ENCODE measurements around the gene IGHMBP2. TPM values are rescaled to one million over a fixed set of nuclear protein-coding genes. Genes with fewer than 3 reads are reported as not detected.

The IGHMBP2 gene
- total RNA-seq, 3 donors from 2014 or later (not counting 1 experiment from before 2014, with no cell fraction given), result 31.5 to 52.3 (median 48.5) TPM

DNA sequence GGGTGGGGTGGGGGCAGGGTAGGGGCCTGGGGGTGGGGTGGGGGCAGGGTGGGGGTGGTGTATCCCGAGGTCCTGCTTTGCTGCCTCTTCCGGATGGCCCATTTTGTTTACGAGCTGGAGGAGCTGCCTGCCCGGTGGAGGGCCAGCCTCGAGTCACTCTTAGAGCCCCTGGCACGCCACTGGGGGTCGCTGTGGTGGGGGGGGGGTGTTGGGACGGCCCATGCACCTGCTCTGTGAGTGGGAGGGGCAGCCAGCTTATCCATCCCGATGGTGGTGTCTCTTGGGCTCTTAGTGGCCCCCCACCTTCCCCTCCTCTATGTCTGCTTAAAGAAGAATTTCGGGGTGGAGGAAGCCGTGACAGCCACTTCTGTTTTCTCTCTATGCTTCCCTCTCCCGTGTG lies 52.5 kb downstream of the IGHMBP2 start:
- no peak overlapping the region for H3K27ac Mint-ChIP-seq
- TF ChIP-seq, protein P1, sequence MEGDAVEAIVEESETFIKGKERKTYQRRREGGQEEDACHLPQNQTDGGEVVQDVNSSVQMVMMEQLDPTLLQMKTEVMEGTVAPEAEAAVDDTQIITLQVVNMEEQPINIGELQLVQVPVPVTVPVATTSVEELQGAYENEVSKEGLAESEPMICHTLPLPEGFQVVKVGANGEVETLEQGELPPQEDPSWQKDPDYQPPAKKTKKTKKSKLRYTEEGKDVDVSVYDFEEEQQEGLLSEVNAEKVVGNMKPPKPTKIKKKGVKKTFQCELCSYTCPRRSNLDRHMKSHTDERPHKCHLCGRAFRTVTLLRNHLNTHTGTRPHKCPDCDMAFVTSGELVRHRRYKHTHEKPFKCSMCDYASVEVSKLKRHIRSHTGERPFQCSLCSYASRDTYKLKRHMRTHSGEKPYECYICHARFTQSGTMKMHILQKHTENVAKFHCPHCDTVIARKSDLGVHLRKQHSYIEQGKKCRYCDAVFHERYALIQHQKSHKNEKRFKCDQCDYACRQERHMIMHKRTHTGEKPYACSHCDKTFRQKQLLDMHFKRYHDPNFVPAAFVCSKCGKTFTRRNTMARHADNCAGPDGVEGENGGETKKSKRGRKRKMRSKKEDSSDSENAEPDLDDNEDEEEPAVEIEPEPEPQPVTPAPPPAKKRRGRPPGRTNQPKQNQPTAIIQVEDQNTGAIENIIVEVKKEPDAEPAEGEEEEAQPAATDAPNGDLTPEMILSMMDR (IDR thresholded peaks at IDR 0.05), result no peak
- H3K4me1 Mint-ChIP-seq, result peaks cover 0 to 7% of the 10 kb centered on the region in 2 donors
- Histone ChIP-seq H3K9me3 (ENCODE audit: control insufficient read depth, insufficient read depth, low read length) (no peaks in the 10 kb centered on the region), H3K27me3 (ENCODE audit: control insufficient read depth, insufficient read depth, low read length) (no peaks in the 10 kb centered on the region), H3K36me3 (ENCODE audit: control insufficient read depth, insufficient read depth, low read length) (no peaks in the 10 kb centered on the region), H3K4me1 (ENCODE audit: control insufficient read depth, insufficient read depth, low read length) (peaks cover 12% of the 10 kb centered on the region), H3K4me3 (ENCODE audit: low read length) (no peak overlapping the region), H3K27ac (ENCODE audit: low read length) (no peak overlapping the region)
- no peak overlapping the region for H3K4me3 Mint-ChIP-seq
- no peaks in the 10 kb centered on the region for H3K36me3 Mint-ChIP-seq
- DNase-seq (peak in 1 of 2 donors; percentile 53), ATAC-seq (peak in 2 of 3 donors; percentile 54 to 62)
- H3K9me3 Mint-ChIP-seq, result no peaks in the 10 kb centered on the region
- intact Hi-C loops (cut with micrococcal nuclease), result loop anchor here (5.0 kb wide), 1 partner anchor 136 kb away; no protein-coding TSS in a partner anchor
- 7% methylated on average over 9 of the region's 12 CpGs for WGBS (ENCODE audit: insufficient coverage)
- H3K27me3 Mint-ChIP-seq (ENCODE audit: low read depth in 2 of 2), result peaks cover 0 to 8% of the 10 kb centered on the region in 2 donors

DNA sequence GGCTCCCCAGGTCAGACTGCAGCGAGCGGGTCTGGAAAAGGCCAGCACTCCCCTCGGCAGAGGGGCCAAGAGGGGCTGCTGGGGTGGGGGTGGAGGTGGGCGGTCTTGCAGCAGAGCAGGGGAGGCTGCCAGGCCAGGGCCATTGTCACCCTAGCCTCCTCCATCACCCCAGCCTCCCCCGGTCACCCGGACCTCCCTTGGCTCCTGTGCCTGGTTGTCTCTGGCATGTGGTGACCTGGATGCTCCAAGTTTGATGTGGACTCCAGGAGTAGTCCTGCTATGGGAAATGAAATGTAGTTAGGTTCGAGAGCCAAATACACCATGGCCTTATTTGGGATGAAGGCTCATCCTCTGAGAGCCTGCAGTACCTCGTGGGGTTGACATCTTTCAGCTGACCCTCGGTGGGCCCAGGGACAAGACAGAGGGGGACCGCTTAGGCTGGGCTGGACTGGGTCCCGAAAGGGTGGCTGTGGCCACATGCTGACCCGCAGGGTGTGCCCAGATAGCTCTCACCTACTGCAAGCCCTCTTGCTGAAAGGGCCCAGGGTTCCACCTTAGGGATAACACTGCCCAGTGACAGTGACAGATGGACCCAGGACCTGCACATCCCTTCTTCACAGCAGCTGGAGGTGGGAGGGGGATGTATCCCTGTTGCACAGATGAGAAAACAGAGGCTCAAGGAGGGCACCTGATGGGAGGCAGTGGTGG lies 53.0 kb downstream of the IGHMBP2 start:
- no peak overlapping the region for H3K4me3 Mint-ChIP-seq
- H3K36me3 ChIP-seq (ENCODE audit: control insufficient read depth, insufficient read depth, low read length), result no peaks in the 10 kb centered on the region
- ATAC-seq (no peak), DNase-seq (no peak)
- no peaks in the 10 kb centered on the region for H3K9me3 Mint-ChIP-seq
- H3K9me3 ChIP-seq (ENCODE audit: control insufficient read depth, insufficient read depth, low read length), result no peaks in the 10 kb centered on the region
- H3K27me3 Mint-ChIP-seq (ENCODE audit: low read depth in 2 of 2), result peaks cover 0 to 8% of the 10 kb centered on the region in 2 donors
- intact Hi-C loops (cut with micrococcal nuclease), result loop anchor here (5.0 kb wide), 1 partner anchor 136 kb away; no protein-coding TSS in a partner anchor
- H3K27me3 ChIP-seq (ENCODE audit: control insufficient read depth, insufficient read depth, low read length), result no peaks in the 10 kb centered on the region
- H3K4me1 ChIP-seq (ENCODE audit: control insufficient read depth, insufficient read depth, low read length), result peaks cover 12% of the 10 kb centered on the region
- no peak overlapping the region for H3K27ac Mint-ChIP-seq
- WGBS (ENCODE audit: insufficient coverage), result 88% methylated on average over 10 of the region's 12 CpGs
- TF ChIP-seq, protein P1 (IDR thresholded peaks at IDR 0.05), result no peak
- H3K4me1 Mint-ChIP-seq, result peaks cover 0 to 7% of the 10 kb centered on the region in 2 donors
- H3K36me3 Mint-ChIP-seq, result no peaks in the 10 kb centered on the region
- H3K27ac ChIP-seq (ENCODE audit: low read length), result no peak overlapping the region
- H3K4me3 ChIP-seq (ENCODE audit: low read length), result no peak overlapping the region

DNA sequence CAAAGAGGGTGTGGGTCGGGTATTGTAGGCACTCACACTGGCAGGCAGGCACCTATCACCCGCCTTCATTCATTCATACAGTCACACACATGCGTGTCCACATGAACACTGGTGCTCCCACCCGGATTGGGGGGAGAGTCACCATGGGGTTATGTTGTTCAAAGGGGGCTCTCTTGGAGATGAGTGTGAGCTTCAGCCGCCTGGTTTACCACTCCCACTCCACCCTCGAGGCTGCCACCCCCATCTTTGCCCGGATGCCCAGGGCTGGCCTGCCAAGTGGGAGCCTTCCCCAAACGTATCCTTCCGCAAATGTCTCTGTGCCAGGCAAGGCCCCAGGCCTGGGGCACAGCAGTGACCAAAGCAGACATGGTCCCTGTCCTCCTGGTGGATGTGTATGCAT lies 54.5 kb downstream of the IGHMBP2 start:
- no peaks in the 10 kb centered on the region for H3K9me3 Mint-ChIP-seq
- no peak overlapping the region for H3K27ac Mint-ChIP-seq
- WGBS (ENCODE audit: insufficient coverage), result 93% methylated on average over 7 of the region's 9 CpGs
- no peak for ATAC-seq
- Histone ChIP-seq H3K9me3 (ENCODE audit: control insufficient read depth, insufficient read depth, low read length) (no peaks in the 10 kb centered on the region), H3K4me1 (ENCODE audit: control insufficient read depth, insufficient read depth, low read length) (peaks cover 12% of the 10 kb centered on the region), H3K4me3 (ENCODE audit: low read length) (no peak overlapping the region), H3K36me3 (ENCODE audit: control insufficient read depth, insufficient read depth, low read length) (no peaks in the 10 kb centered on the region), H3K27ac (ENCODE audit: low read length) (no peak overlapping the region), H3K27me3 (ENCODE audit: control insufficient read depth, insufficient read depth, low read length) (no peaks in the 10 kb centered on the region)
- intact Hi-C loops (cut with micrococcal nuclease), result loop anchor here (5.0 kb wide), 1 partner anchor 134 kb away; no protein-coding TSS in a partner anchor
- peaks cover 5 to 7% of the 10 kb centered on the region in 2 donors for H3K4me1 Mint-ChIP-seq
- H3K27me3 Mint-ChIP-seq (ENCODE audit: low read depth in 2 of 2), result peaks cover 0 to 8% of the 10 kb centered on the region in 2 donors
- DNase-seq, result no peak
- H3K36me3 Mint-ChIP-seq, result no peaks in the 10 kb centered on the region
- H3K4me3 Mint-ChIP-seq, result no peak overlapping the region
- TF ChIP-seq, protein P1 (IDR thresholded peaks at IDR 0.05), result no peak

All from natural killer cell (primary cell).